NOMO-1 (cell line): Measurements from ENCODE around the gene TNNT3.
"Not testable (repeated sequence)": the region's sequence is repeated elsewhere in the genome, so short reads cannot be mapped to it uniquely, and the experiment has no call there.

Experiments
- DNase-seq, 2 experiments: peaks; one replicate each; lab custom pipeline; 2025; ENCODE audit not compliant: unreplicated experiment in 2 of 2; lab: John Stamatoyannopoulos, UW

TNNT3 gene

DNA sequence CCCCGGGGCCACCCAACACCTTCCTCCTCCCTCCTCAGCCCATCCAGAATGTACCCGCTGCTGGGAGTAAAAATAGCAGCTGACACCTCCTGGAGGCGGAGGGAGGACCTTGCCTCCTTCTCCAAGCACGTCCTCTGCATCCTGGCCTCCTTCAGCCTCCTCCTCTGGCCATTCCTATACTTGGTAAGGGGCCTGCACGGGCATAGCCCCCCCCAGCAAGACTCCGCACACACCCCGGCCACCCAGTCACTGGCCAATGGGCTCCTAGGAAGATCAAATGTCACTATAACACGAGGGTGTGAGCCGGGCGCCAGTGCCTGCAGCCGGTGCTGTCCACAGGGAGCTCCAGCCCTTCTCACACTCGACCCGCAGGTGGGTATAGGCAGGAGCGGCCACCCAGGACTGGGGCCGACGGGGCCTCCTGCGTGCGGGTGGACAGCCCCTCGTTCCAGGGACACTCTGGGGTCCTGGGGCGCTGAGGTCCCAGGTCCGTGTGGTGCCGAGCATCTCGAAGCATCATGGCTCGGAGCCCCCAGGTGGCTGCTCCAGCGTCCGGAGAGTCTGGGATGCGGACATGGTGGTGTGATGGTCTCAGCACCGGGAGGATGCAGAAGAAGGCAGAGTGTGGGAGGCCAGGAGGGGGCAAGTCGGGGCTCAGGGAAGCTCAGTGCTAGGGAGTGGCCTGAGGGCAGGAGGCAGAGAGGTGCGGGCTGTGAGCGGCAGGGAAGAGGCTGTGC, at the start of gene TNNT3:
Gene TNNT3 (plus strand): TSS at position 313 of the 737 bp plus-strand sequence. CDS start 3,172 bp downstream, outside the sequence.
- no peak for DNase-seq

- DNase-seq, result no peak
These were observed 49.2 kb upstream of the TNNT3 start for GRCh38 chr11:1870326-1870696.

DNA sequence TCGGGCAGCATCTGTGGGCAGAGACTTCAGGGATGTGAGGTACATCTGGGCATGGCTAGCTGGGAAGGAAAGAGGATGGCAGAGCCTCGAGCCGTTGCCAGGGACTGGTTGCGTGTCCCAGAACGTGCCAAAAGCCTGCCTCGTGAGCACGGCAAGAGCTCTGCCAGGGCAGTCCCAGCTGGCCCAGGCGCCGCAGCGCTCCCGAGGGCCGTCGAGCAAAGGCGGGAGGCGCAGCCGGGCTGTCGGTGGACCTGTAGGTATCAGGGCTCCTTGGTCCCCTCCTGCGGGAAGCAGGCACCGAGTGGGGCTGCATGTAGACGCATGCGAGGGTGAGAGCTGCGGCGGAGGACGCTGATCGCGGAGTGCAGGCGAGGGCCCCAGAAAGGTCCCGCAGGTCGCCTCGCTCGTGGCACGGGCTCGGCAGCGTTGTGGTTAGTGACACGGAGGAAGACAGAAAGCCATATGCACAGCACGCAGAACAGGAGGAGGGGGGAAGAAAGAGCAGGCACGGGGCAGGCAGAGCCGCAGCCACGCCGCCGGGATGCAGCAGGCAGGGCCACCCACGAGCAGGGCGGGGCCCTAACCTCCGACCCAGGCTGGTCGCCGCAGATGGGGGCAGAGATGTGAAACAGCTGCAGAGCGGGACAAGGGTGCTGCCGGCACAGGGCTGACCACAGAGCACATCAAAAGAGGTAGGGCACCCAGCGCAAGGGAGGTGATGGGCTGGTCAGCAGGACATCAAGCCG, 48.6 kb upstream of the TNNT3 start:
- no peak for DNase-seq

DNA sequence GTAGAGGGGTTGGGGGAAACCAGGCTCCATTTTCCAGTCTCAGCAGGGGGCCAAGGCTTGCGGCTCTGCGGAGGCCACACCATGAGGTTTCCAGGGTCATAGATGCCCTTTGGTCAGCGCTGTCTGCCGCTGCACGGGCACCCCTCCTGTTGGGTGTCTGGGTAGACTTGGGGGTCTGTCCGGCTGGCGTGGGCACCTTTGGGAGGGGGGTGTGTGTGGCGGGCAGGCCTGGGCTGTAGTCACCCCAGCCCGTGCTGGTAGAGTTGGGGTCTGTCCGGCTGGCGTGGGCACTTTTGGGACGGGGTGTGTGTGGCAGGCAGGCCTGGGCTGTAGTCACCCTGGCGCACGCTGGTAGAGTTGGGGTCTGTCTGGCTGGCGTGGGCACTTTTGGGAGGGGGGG, 48.0 kb upstream of the TNNT3 start:
- no peak for DNase-seq

GRCh38 chr11:1872267-1872985, 47.1 kb upstream of the TNNT3 start:
- DNase-seq, result no peak

DNA sequence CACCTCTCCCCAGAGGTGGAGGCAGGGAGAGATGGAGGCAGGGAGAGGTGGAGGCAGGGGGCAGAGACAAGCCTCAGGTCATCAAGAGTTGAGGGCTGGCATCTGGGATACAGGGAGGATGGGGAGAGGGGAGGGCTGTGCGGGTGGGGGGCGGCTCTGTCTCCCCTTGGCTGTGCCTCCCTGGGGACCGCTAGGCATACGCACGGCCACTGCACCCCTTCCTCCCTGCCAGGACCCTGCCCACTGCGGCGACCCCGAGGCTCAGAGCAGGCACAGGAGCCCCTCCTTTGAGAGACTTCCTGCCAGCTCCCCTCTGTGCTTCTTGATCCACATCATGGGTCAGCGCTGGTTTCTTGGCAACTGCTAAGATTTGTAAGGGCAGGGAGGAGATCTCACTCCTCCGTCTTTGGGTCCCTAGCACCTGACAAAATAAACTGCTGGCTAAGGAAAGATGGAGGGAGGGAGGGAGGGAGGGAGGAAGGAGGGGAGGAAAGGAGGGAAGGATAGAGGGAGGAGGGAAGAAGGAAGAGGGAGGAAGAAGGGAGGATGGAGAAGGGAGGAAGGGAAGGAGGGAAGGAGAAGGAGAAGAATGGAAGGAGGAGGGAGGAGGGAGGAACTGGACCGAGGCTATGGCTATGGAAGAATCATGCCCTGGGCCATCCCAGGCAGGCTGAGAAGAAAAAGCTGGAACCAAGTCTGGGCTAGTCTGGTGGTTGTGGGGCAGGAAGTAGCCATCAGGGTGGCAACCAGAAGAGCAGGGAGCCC, 46.3 kb upstream of the TNNT3 start:
- no peak for DNase-seq

DNA sequence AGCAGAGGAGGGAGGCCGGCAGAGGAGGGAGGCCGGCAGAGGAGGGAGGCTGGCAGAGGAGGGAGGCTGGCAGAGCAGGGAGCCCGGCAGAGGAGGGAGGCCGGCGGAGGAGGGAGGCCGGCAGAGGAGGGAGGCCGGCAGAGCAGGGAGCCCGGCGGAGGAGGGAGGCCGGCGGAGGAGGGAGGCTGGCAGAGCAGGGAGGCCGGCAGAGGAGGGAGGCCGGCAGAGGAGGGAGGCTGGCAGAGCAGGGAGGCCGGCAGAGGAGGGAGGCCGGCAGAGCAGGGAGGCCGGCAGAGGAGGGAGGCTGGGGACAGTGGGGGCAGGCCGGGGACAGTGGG, 45.7 kb upstream of the TNNT3 start:
- not testable (repeated sequence) for DNase-seq

DNA sequence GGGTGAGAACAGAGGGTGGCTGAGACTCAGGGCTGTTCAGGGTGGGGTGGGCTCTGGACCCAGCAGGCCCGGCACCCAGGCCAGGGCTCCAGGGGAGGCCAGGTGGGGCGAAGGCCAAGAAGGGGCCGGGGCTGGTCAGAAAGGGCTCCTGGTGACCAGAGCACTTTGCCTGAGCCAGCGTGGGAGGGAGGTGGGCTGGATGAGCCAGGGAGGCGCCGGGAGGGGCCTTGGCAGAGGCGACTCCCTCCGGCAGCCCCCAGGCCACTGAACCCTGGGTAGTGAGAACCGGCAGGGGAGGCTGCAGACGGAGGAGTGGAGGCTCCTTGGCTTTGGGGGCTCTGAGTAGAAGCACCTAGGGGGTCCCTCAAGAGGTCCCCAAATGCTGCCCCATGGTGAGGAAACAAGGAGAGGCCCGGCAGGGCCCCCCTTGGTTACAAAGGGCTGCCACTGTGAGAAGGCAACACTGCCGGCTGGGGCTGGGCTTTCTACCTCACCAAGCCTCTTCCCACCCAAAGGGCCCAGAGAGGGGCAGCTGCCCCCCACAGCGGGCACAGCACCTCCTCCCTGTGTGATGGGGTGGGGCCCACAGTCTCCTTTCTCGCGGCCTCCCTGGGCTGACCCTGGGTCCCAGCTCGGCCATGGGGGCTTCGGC, 44.9 kb upstream of the TNNT3 start:
- not testable (repeated sequence) for DNase-seq

GRCh38 chr11:1875093-1875850, 44.2 kb upstream of the TNNT3 start:
- DNase-seq, result no peak

GRCh38 chr11:1875851-1876301, 43.6 kb upstream of the TNNT3 start:
- not testable (repeated sequence) for DNase-seq

DNA sequence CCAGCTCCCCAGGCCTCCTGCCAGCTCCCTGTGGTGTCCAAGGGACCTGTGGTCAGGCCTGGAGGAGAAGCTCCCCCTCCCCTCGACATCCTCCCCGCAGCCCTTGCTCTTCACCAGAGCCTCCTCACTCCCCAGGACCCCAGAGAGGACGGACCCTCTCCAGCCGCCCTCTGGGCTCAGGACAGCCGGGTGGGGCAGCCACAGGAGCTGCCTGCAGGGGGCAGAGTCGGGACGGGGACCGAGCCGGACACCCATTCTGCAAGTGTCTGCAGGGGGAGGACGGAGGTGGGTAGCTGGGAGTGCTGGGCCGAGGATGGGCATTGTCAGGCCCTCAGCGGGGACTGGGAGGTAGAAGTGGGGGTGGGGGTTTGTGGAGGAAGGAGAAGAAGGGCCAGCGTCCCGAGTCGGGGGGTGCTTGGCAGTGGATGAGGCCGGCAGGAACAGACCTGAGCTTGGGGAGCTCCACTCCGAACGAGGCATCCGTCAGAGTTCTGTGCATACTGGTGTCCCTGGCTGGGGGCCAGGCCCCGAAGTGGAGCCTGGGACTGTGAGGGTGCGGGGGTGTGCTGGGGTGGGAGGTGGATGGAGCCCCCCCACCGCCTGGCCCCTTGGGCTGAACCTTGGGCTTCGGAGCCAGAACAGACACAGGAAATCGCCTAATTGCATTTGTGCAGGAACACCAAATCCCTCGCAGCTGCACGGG, 43.0 kb upstream of the TNNT3 start:
- DNase-seq, result no peak

DNA sequence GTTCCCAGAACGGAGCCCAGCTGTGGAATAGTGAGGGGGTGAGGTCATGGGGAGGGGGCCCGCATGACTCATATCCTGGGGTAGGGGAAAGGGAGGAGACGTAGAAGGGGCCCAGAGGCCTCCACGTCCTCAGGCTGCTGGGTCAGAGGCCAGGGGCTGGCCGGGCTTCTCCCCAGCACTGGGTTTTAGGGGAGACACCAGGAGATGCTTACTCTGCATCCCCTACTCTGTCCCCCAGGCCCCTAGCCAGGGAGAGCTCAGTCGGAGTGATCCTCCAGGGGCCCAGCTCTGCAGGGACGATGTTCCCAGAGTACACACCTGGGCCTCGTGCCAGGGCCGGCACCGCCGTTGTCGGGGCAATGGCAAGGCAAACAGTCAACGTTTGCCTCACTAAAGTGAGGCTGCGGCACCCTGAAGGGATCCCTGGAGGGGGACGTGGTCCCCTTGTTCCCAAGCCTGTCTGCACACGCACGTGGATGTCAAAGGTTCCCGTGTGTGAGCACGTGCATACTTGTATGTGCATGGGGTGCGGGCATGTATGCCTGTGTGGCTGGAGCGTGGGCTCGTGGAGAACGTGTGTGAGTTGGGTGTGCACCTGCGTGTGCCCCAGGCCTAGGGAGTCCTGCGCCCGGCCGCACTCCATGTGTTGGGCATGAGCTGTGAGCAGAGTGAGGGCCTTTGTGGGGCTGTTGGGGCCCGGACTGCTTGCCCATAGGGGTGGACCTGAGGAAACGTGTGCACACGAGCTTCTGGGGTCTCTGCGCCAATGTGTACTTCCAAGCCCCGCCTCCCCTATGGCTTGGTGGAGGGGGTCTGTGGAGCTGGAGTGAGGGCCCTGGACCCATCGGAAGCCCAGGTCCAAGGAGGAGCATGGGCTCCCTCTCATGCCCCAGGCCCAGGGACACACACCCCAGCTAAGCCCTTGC, 42.0 kb upstream of the TNNT3 start:
- no peak for DNase-seq

DNA sequence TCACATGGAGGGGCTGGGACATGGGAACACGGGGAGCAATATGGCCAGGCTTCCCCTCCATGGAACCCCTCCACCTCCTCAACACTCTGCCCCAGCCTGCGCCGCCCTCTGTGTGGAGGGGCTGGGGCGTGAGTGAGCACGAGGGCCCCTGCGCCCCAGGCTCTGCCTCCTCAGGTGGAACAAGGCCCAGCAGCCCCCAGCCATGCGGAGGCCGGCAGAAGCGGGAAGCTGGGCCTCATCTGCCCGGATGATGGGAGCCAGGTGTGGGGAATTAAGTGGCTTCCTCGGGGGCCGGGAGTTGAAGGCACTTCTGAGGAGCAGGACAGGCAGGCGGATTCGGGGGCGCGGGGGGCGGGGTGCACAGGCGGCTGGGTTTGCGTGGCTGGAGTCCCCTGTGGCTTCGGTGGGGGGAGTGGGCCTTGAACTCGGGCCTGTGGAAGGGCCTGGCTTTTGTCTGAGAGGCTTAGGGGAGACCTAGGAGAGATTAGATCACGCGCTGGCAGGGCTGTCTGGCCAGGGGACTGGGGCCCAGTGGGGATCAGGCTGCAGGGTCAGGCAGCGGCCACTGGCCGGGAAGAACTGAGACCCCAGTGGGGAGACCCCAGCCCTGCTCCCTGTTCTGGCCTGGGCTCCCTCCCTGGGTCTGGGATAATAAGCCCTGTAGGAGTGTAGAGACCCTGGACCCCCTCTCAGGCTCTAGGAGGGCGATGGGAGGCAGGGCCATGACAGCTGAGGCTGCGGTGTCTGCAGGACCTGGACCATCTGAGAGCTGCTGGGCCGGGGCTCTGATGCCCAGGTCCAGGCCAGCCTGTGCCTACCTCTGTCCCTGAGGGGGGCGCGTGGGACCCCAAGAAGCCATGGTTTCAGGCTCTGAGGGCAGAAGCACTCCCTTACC, 41.1 kb upstream of the TNNT3 start:
- no peak for DNase-seq

DNA sequence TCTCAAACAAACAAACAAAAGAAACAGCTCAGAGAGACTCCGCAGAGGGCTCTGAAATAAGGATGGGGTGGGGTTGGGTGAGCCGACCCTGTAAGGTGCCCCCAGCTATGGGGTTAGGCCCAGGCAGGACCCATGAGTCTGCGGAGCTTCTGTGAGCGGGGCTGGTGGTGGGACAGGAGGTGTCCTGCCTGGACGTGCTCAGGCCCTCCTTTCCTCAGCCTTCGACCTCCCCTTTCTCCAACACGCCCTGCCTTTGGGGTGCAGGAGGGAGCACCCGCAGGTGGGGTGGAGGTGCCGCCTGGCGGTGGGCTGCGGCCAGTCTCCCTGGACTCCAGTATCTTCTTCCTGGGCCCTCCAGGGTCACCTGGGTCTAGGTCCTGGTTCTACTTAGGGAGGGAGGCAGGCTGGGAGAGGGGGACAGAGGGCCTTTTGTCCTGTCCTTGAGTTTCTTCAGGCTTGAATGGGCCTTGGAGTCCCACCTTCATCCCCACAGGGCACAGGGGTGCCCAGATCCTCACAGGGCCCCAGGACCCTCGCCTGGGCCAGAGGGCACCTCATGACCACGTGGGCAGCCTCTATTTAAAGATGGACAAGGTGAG, 40.1 kb upstream of the TNNT3 start:
- no peak for DNase-seq

DNA sequence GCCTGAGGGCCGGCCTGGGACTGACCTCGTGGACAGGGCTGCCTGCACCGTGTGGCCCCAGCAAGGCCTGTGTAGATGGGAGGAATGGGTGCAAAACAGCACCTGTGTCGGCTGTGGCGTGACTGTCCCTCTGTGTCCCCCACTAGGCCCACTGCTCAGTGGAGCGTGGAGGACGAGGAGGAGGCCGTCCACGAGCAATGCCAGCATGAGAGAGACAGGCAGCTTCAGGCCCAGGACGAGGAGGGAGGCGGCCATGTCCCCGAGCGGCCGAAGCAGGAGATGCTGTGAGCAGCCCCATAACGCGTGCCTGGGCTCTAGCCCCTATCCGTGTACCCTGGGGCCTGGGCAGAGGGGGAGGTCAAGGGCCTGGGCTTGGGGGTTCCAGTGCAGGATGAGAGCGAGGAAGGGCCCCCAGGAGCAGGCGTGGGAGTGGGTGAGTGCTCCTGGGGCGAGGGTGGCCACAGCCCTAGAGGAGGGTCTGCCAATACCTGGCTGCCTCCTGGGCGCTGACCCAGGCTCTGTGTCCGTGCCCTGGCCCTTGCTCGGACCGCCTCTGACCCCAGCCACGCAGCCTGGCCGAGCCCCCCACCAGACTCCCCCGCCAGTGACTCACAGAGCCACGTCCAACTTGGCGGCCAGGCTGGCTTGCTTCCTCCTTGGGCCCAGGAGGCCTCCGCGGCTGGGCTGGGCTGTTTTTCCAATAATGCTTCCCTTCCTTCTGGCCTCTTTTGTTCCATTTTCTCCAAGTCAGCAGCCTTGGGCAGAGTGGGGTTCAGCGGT, 39.4 kb upstream of the TNNT3 start:
- no peak for DNase-seq
